HG03135 (cell line): ENCODE results near the gene ARHGAP45.
"Not testable (repeated sequence)": the region's sequence is repeated elsewhere in the genome, so short reads cannot be mapped to it uniquely, and the experiment has no call there.

Experiments used
- ATAC-seq: cut with Tn5 transposase; IDR thresholded peaks from one replicate; pipeline ENCODE4 v1.9.1; 2021; ENCODE audit warnings: mild to moderate bottlenecking, moderate library complexity; ENCODE audit not compliant: unreplicated experiment

The ARHGAP45 gene

GRCh38 chr19:1113986-1114483 lies 47.1 kb downstream of the ARHGAP45 start:
- ATAC-seq, result no peak

GRCh38 chr19:1114728-1115127 lies 47.8 kb downstream of the ARHGAP45 start:
- ATAC-seq, result not testable (repeated sequence)

GRCh38 chr19:1115646-1116420 lies 48.9 kb downstream of the ARHGAP45 start:
- ATAC-seq, result no peak

- ATAC-seq, result no peak
These were observed 50.0 kb downstream of the ARHGAP45 start for GRCh38 chr19:1116726-1117581.

- no peak for ATAC-seq
These were observed 50.7 kb downstream of the ARHGAP45 start for GRCh38 chr19:1117654-1118053.

GRCh38 chr19:1118999-1119398 lies 52.0 kb downstream of the ARHGAP45 start:
- no peak for ATAC-seq

GRCh38 chr19:1119475-1120217 lies 52.7 kb downstream of the ARHGAP45 start:
- ATAC-seq, result no peak

- ATAC-seq, result no peak
These were observed 54.4 kb downstream of the ARHGAP45 start for GRCh38 chr19:1121395-1121794.

- ATAC-seq, result no peak
These were observed 55.3 kb downstream of the ARHGAP45 start for GRCh38 chr19:1122021-1122971.

GRCh38 chr19:1122972-1123363 lies 56.0 kb downstream of the ARHGAP45 start:
- no peak for ATAC-seq

- ATAC-seq, result no peak
These were observed 56.4 kb downstream of the ARHGAP45 start for GRCh38 chr19:1123381-1123780.

GRCh38 chr19:1123885-1124677 lies 57.1 kb downstream of the ARHGAP45 start:
- no peak for ATAC-seq

- no peak for ATAC-seq
These were observed 58.9 kb downstream of the ARHGAP45 start for GRCh38 chr19:1125601-1126467.

- no peak for ATAC-seq
These were observed 60.2 kb downstream of the ARHGAP45 start for GRCh38 chr19:1126984-1127760.

GRCh38 chr19:1128106-1128505 lies 61.1 kb downstream of the ARHGAP45 start:
- no peak for ATAC-seq

GRCh38 chr19:1129084-1129483 lies 62.1 kb downstream of the ARHGAP45 start:
- ATAC-seq, result not testable (repeated sequence)

- ATAC-seq, result no peak
These were observed 62.6 kb downstream of the ARHGAP45 start for GRCh38 chr19:1129535-1129934.
